D721Med (cell line): Measurements from ENCODE around the gene TMPRSS4.

ENCODE experiments used
- DNase-seq: peaks from one replicate; pipeline ENCODE4 v3.0.0; 2011; ENCODE audit warnings: low spot score; ENCODE audit not compliant: insufficient read length
- FAIRE-seq: peaks from 2 replicates; lab custom pipeline; 2011; peaks lifted over from hg19 to GRCh38; lab: Jason Lieb, UNC
- CTCF ChIP-seq: IDR thresholded peaks from 2 replicates; pipeline ENCODE4 v1.5.1; 2012; ENCODE audit warnings: mild to moderate bottlenecking, control low read depth; ENCODE audit not compliant: insufficient read depth; ENCODE audit errors: missing control alignments

The TMPRSS4 gene

GRCh38 chr11:118090545-118091162, 13.8 kb downstream of the TMPRSS4 start:
- FAIRE-seq (no peak), DNase-seq (no peak)
- no peak for TF ChIP-seq CTCF

- no peak for TF ChIP-seq CTCF
- DNase-seq: no peak
- FAIRE-seq: no peak
Observed at GRCh38 chr11:118091690-118092089, 14.8 kb downstream of the TMPRSS4 start.

GRCh38 chr11:118092907-118093571, 16.2 kb downstream of the TMPRSS4 start:
- no peak for TF ChIP-seq CTCF
- FAIRE-seq (no peak), DNase-seq (no peak)

GRCh38 chr11:118095493-118095892, 18.6 kb downstream of the TMPRSS4 start:
- FAIRE-seq: no peak
- DNase-seq: no peak
- no peak for TF ChIP-seq CTCF

GRCh38 chr11:118095967-118096367, 19.1 kb downstream of the TMPRSS4 start:
- FAIRE-seq: no peak
- no peak for TF ChIP-seq CTCF
- no peak for DNase-seq

- DNase-seq (peak; percentile 47), FAIRE-seq (no peak)
- TF ChIP-seq CTCF: no peak
Observed at GRCh38 chr11:118098996-118099837, 22.3 kb downstream of the TMPRSS4 start.
